GM19438 (cell line): ENCODE data around the gene WHRN.

ENCODE experiments used
- ATAC-seq: cut with Tn5 transposase; IDR thresholded peaks from one replicate; pipeline ENCODE4 v1.9.1; 2021; ENCODE audit warnings: low read depth; ENCODE audit not compliant: unreplicated experiment

Gene WHRN

GRCh38 chr9:114474425-114474824, 30.8 kb downstream of the WHRN start:
- no peak for ATAC-seq

- no peak for ATAC-seq
These were observed 31.8 kb downstream of the WHRN start for GRCh38 chr9:114473447-114473801.

- ATAC-seq, result no peak
These were observed 32.4 kb downstream of the WHRN start for GRCh38 chr9:114472765-114473446.

GRCh38 chr9:114471157-114471556, 34.1 kb downstream of the WHRN start:
- ATAC-seq, result no peak

- ATAC-seq, result no peak
These were observed 34.7 kb downstream of the WHRN start for GRCh38 chr9:114470581-114470980.

- ATAC-seq, result no peak
These were observed 35.2 kb downstream of the WHRN start for GRCh38 chr9:114470121-114470520.

- ATAC-seq, result no peak
These were observed 36.0 kb downstream of the WHRN start for GRCh38 chr9:114469091-114469853.

GRCh38 chr9:114467910-114468309, 37.4 kb downstream of the WHRN start:
- no peak for ATAC-seq

GRCh38 chr9:114467226-114467750, 38.0 kb downstream of the WHRN start:
- no peak for ATAC-seq

GRCh38 chr9:114465906-114466900, 39.1 kb downstream of the WHRN start:
- no peak for ATAC-seq

- no peak for ATAC-seq
These were observed 39.9 kb downstream of the WHRN start for GRCh38 chr9:114465417-114465816.

GRCh38 chr9:114464281-114465051, 40.8 kb downstream of the WHRN start:
- no peak for ATAC-seq

GRCh38 chr9:114462791-114463190, 42.5 kb downstream of the WHRN start:
- ATAC-seq, result no peak

- ATAC-seq, result no peak
These were observed 43.8 kb downstream of the WHRN start for GRCh38 chr9:114461468-114461867.

GRCh38 chr9:114460513-114461199, 44.6 kb downstream of the WHRN start:
- no peak for ATAC-seq

- no peak for ATAC-seq
These were observed 45.8 kb downstream of the WHRN start for GRCh38 chr9:114459464-114459863.

- no peak for ATAC-seq
These were observed 48.3 kb downstream of the WHRN start for GRCh38 chr9:114456929-114457328.

- no peak for ATAC-seq
These were observed 50.6 kb downstream of the WHRN start for GRCh38 chr9:114454652-114455051.
